Mesodermal cell (in vitro differentiated cells): Measurements from ENCODE around the gene MSL3.

Source experiments
- H3K27ac ChIP-seq: 2 replicates; pipeline ENCODE4 v1.7.0; 2013; ENCODE audit warnings: mild to moderate bottlenecking, low read depth, low read length, moderate library complexity; ENCODE audit not compliant: severe bottlenecking
- H3K36me3 ChIP-seq: 2 replicates; pipeline ENCODE4 v1.7.1; 2013; ENCODE audit warnings: mild to moderate bottlenecking, low read length, moderate library complexity; ENCODE audit not compliant: control insufficient read depth, insufficient read depth
- H3K4me1 ChIP-seq: one replicate; pipeline ENCODE4 v1.7.1; 2013; ENCODE audit warnings: mild to moderate bottlenecking, low read length; ENCODE audit not compliant: insufficient read depth, control insufficient read depth, poor library complexity, severe bottlenecking
- H3K4me3 ChIP-seq: 2 replicates; pipeline ENCODE4 v1.7.0; 2013; ENCODE audit warnings: low read length, control low read depth, mild to moderate bottlenecking; ENCODE audit not compliant: insufficient read depth, poor library complexity, severe bottlenecking; ENCODE audit errors: extremely low read depth
- H3K9me3 ChIP-seq: 2 replicates; pipeline ENCODE4 v1.7.1; 2013; ENCODE audit warnings: mild to moderate bottlenecking, low read length, moderate library complexity; ENCODE audit not compliant: control insufficient read depth
- WGBS, 2 experiments: methylation state at CpG; one replicate each; pipeline ENCODE4 v1.1.5; 2013; ENCODE audit warnings: missing lambda C conversion rate in 2 of 2; ENCODE audit not compliant: insufficient coverage in 2 of 2; 5-methylcytosine and 5-hydroxymethylcytosine counted together

The MSL3 gene

GRCh38 chrX:11750046-11750445, 8.0 kb upstream of the MSL3 start:
- H3K36me3 ChIP-seq: no peaks in the 10 kb centered on the region
- H3K4me1 ChIP-seq: no peaks in the 10 kb centered on the region
- 70 to 100% methylated on average over 1 to 2 of the region's 4 CpGs for WGBS, 2 experiments
- H3K27ac ChIP-seq: no peak overlapping the region
- H3K9me3 ChIP-seq: no peaks in the 10 kb centered on the region
- no peak overlapping the region for H3K4me3 ChIP-seq

DNA sequence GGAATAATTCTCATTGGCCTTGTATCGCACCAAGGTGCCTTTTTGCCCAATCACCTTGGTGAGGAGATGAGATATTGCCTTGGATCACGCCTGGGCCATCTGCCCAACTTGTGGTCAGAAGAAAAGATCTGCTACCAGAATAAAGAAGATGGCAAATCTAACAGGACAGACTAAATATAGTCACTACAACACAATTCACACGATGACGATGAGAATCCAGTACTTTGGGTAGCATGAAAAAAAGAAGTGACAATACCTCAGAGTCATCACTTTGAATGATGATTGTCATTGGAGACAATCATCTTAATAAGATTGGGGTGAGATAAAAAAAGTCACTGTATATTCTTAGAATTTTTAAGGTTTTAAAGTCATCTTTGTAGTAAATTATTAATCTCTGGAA, 7.3 kb upstream of the MSL3 start:
- WGBS, 2 experiments: no CpG with 5 or more reads among the region's 4 CpGs
- H3K4me3 ChIP-seq: no peak overlapping the region
- no peaks in the 10 kb centered on the region for H3K9me3 ChIP-seq
- no peak overlapping the region for H3K27ac ChIP-seq
- no peaks in the 10 kb centered on the region for H3K4me1 ChIP-seq
- H3K36me3 ChIP-seq: no peaks in the 10 kb centered on the region

DNA sequence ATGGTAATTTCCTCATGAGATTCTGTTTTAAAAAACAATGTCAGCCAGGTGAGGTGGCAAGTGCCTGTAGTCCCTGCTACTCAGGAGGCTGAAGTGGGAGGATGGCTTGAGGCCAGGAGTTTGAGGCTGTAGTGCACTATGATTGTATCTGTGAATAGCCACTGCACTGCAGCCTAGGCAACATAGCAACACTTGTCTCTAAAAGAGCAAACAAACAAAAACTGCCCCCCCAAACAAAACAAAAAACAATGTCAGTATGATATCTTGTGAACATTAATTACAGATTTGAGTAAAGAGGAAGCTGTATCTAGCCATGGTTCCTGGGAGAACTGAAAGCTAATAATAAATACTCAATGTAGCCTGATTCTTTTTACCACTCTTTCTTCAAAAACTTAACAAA, 6.8 kb upstream of the MSL3 start:
- Histone ChIP-seq H3K27ac (no peak overlapping the region), H3K4me1 (no peaks in the 10 kb centered on the region), H3K4me3 (no peak overlapping the region), H3K9me3 (no peaks in the 10 kb centered on the region), H3K36me3 (no peaks in the 10 kb centered on the region)

DNA sequence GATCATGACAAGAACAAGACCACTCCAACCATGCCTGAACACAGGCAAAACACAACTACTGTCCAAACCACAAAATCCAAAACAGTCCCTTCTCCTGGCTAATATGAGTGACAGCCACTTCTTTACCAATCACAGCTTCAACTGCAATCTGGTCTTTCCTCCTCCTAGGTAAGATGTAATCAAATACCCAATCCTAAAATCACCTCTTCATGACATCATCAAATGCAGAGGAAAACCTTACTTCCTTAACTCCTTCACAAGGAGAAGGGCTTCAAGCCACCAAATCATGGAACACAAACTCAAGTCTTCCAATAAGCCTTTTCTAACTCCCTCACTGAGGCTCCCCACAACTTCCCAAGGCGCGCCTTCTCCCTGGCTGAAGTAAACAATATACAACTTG, 4.4 kb upstream of the MSL3 start:
- Histone ChIP-seq H3K9me3 (no peaks in the 10 kb centered on the region), H3K36me3 (no peaks in the 10 kb centered on the region), H3K27ac (no peak overlapping the region), H3K4me3 (no peak overlapping the region), H3K4me1 (no peaks in the 10 kb centered on the region)
- 100% methylated on average over 2 of the region's 2 CpGs; no CpG with 5 or more reads in 1 of the 2 experiments for WGBS, 2 experiments

DNA sequence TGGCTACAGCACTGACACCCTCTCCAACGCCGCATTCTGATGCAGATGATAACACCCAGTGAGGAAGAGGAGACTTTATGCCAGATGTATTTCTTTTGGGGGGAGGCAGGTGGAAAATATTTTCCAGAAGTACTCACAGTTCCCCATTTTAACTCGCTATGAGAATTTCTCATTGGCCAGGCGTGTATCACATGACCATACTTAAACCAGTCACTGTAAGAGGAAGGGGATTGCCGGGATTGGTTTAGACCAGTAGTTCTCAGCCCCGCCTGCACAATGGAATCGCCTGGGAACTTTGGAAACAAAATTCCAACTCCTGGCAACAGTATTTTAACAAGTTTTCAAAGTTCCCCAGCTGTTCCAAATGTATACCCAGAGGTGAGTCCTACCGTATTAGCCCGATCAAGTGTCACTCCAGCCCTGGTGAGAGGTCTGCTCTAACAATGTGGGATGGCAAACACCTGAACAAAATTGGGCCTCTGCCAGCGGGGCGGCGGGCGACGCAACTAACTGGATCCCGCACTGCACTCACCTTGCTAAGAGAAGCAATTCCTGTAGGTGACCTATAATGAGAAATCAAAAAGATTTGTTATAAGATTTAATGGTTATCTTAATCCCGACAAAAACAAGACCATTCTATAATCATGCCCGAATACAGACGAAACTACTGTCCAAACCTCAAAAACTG, 2.9 kb upstream of the MSL3 start:
- H3K27ac ChIP-seq: no peak overlapping the region
- no peaks in the 10 kb centered on the region for H3K4me1 ChIP-seq
- WGBS, 2 experiments: 87 to 94% methylated on average over 2 to 3 of the region's 18 CpGs
- H3K36me3 ChIP-seq: no peaks in the 10 kb centered on the region
- H3K4me3 ChIP-seq: no peak overlapping the region
- H3K9me3 ChIP-seq: no peaks in the 10 kb centered on the region

DNA sequence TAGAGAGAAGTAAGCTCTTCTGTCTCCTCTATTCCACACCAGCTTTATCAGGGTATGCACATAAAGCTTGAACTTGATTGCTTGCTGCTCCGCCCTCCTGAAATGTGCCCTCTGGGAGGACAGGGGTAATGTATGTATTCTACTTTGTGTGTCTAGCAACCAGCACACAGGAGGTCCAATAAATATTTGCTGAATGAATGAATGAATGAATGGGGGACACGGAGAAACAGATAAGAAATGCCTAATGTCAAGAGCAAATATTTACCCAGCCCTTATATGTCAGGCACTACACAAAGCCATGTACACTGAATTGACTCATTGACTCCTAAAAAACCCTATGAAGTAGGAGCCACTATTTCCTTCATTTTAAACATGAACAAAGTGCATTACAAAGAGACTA, 2.3 kb upstream of the MSL3 start:
- H3K4me1 ChIP-seq: no peaks in the 10 kb centered on the region
- no peak overlapping the region for H3K27ac ChIP-seq
- no peaks in the 10 kb centered on the region for H3K9me3 ChIP-seq
- no peak overlapping the region for H3K4me3 ChIP-seq
- peaks cover under 1% of the 10 kb centered on the region for H3K36me3 ChIP-seq
- 80% methylated on average over 1 of the region's 2 CpGs; no CpG with 5 or more reads in 1 of the 2 experiments for WGBS, 2 experiments

GRCh38 chrX:11756354-11757318, 1.4 kb upstream of the MSL3 start:
- WGBS, 2 experiments: 60 to 85% methylated on average over 4 to 6 of the region's 15 CpGs
- Histone ChIP-seq H3K9me3 (no peaks in the 10 kb centered on the region), H3K27ac (no peak overlapping the region), H3K4me1 (no peaks in the 10 kb centered on the region), H3K4me3 (peak overlapping the region; percentile 36), H3K36me3 (peaks cover 7% of the 10 kb centered on the region)

GRCh38 chrX:11757397-11757718, 679 bp upstream of the MSL3 start:
- no peaks in the 10 kb centered on the region for H3K4me1 ChIP-seq
- peaks cover 15% of the 10 kb centered on the region for H3K36me3 ChIP-seq
- 0 to 10% methylated on average over 4 to 8 of the region's 14 CpGs for WGBS, 2 experiments
- H3K27ac ChIP-seq: no peak overlapping the region
- H3K4me3 ChIP-seq: peak overlapping the region; percentile 36
- H3K9me3 ChIP-seq: no peaks in the 10 kb centered on the region

GRCh38 chrX:11758400-11759171, 549 bp downstream of the MSL3 start:
- WGBS, 2 experiments: 0 to 1% methylated on average over 24 to 30 of the region's 66 CpGs
- Histone ChIP-seq H3K4me3 (peak overlapping the region; percentile 61), H3K4me1 (no peaks in the 10 kb centered on the region), H3K27ac (peak overlapping the region; percentile 88), H3K36me3 (peaks cover 27% of the 10 kb centered on the region), H3K9me3 (no peaks in the 10 kb centered on the region)

DNA sequence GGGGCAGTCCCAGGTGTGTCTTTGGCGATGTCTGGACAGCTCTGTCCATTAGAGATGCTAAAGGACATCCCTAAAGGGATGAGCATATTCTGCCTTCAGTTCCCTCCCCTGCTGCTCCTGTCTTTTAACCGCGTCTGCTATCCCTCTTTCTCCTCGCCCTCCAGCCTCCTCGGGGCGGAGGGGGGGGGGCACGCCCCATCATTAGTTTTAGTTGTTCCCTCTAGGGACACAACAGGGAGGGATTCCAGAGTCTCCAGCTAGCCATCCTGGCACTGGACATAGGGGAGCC, 1.1 kb downstream of the MSL3 start:
- WGBS, 2 experiments: 0% methylated on average over 1 to 4 of the region's 7 CpGs
- Histone ChIP-seq H3K4me3 (peak overlapping the region; percentile 61), H3K27ac (peak overlapping the region; percentile 88), H3K4me1 (no peaks in the 10 kb centered on the region), H3K9me3 (no peaks in the 10 kb centered on the region), H3K36me3 (peaks cover 32% of the 10 kb centered on the region)
